Liver (tissue), 9 donors: Measurements from ENCODE around the gene C3. TPM values are rescaled to one million over a fixed set of nuclear protein-coding genes. Genes with fewer than 3 reads are reported as not detected.
A peak's percentile ranks its signal among the peaks of the same experiment; 100 is the strongest.

Experiments used
- DNase-seq: peaks from one replicate; pipeline ENCODE4 v3.0.0-alpha.2; 2017; ENCODE audit warnings: low spot score
- H3K27ac ChIP-seq, 2 donors: one replicate each; pipeline ENCODE4 v1.7.0; 2013; ENCODE audit warnings: inconsistent platforms in 2 of 2, low read length in 2 of 2, control low read depth in 1 of 2, low read depth in 1 of 2, mild to moderate bottlenecking in 1 of 2
- H3K27me3 ChIP-seq, 4 donors: one replicate each; pipeline versions ENCODE4 v1.6.1 to v1.7.0; 2013; ENCODE audit warnings: low read length in 3 of 4, inconsistent platforms in 1 of 4, mild to moderate bottlenecking in 1 of 4, moderate library complexity in 1 of 4; ENCODE audit not compliant: control insufficient read depth in 4 of 4, insufficient read depth in 4 of 4
- H3K36me3 ChIP-seq, 4 donors: one replicate each; pipeline versions ENCODE4 v1.6.1 to v1.7.0; 2013; ENCODE audit warnings: low read length in 3 of 4, mild to moderate bottlenecking in 3 of 4, low read depth in 1 of 4, moderate library complexity in 1 of 4; ENCODE audit not compliant: control insufficient read depth in 4 of 4, insufficient read depth in 3 of 4
- H3K4me1 ChIP-seq, 4 donors: one replicate each; pipeline versions ENCODE4 v1.6.1 to v1.7.0; 2013; ENCODE audit warnings: low read length in 3 of 4, mild to moderate bottlenecking in 3 of 4, moderate library complexity in 1 of 4; ENCODE audit not compliant: control insufficient read depth in 4 of 4, insufficient read depth in 4 of 4
- H3K4me3 ChIP-seq, 3 donors: one replicate each; pipeline versions ENCODE4 v1.6.1 to v1.7.0; 2013; ENCODE audit warnings: low read length in 3 of 3, control low read depth in 1 of 3, low read depth in 1 of 3, mild to moderate bottlenecking in 1 of 3
- H3K9ac ChIP-seq, 2 donors: one replicate each; pipeline ENCODE4 v1.7.0; 2013; ENCODE audit warnings: low read length in 2 of 2, mild to moderate bottlenecking in 2 of 2, moderate library complexity in 2 of 2, control low read depth in 1 of 2, low read depth in 1 of 2
- H3K9me3 ChIP-seq, 4 donors: one replicate each; pipeline versions ENCODE4 v1.6.1 to v1.7.0; 2013; ENCODE audit warnings: low read length in 3 of 4; ENCODE audit not compliant: control insufficient read depth in 4 of 4
- CTCF ChIP-seq: fragments of 150-350 bp; IDR thresholded peaks from 2 replicates; pipeline ENCODE4 v1.5.1; 2017; ENCODE audit warnings: improper control_type of control experiment, low read depth, low read length; ENCODE audit not compliant: missing input control
- FOXA1 ChIP-seq: IDR thresholded peaks from 2 replicates; pipeline ENCODE4 v1.6.1; 2016; ENCODE audit warnings: antibody characterized with exemption
- FOXA2 ChIP-seq: IDR thresholded peaks from 2 replicates; pipeline ENCODE4 v1.6.1; 2016; ENCODE audit warnings: antibody characterized with exemption
- HNF4G ChIP-seq: IDR thresholded peaks from 2 replicates; pipeline ENCODE4 v1.6.1; 2016; ENCODE audit warnings: antibody characterized with exemption
- JUND ChIP-seq, 2 donors: IDR thresholded peaks; 2 replicates each; pipeline ENCODE4 v1.6.1; 2016; ENCODE audit warnings: antibody characterized with exemption in 2 of 2
- NR2F2 ChIP-seq: IDR thresholded peaks from 2 replicates; pipeline ENCODE4 v1.6.1; 2016; ENCODE audit warnings: antibody characterized with exemption
- REST ChIP-seq: IDR thresholded peaks from 2 replicates; pipeline ENCODE4 v1.6.1; 2016; ENCODE audit warnings: antibody characterized with exemption, mild to moderate bottlenecking
- RXRA ChIP-seq, 2 donors: IDR thresholded peaks; 2 replicates each; pipeline ENCODE4 v1.6.1; 2017 to 2018; ENCODE audit warnings: antibody characterized with exemption in 2 of 2, mild to moderate bottlenecking in 1 of 2
- SP1 ChIP-seq: IDR thresholded peaks from 2 replicates; pipeline ENCODE4 v1.6.1; 2018; ENCODE audit warnings: antibody characterized with exemption, mild to moderate bottlenecking
- TAF1 ChIP-seq: conservative IDR thresholded peaks from 2 replicates; pipeline ENCODE4 v1.6.1; 2016; ENCODE audit warnings: antibody characterized with exemption, mild to moderate bottlenecking
- WGBS: extraction: QIAGEN DNeasy Blood & Tissue Kit; methylation state at CpG from one replicate; pipeline ENCODE4 v1.1.7; 2013; 5-methylcytosine and 5-hydroxymethylcytosine counted together
- polyA plus RNA-seq, 2 donors: library from polyadenylated mRNA; stranded (reverse) in 1 of 2; unstranded in 1 of 2; fragments of 200-250 nt in 1 of 2; fragments of >200 nt in 1 of 2; fragmentation: Nextera tagmentation in 1 of 2; extraction: Ambion mirVana in 1 of 2; gene quantifications; one replicate each; pipeline versions ENCODE4 v1.2.1 to v1.2.3, GENCODE V29; 2013 to 2015
- total RNA-seq, 2 donors: library from RNA; depleted of rRNA; stranded (reverse); fragments of >200 nt; gene quantifications; one replicate each; pipeline ENCODE4 v1.2.3, GENCODE V29; 2014
- donor health status: healthy.
- donor health status: healthy.
- donor health status: healthy.
- donor health status: healthy.
- donor health status: healthy.

Gene C3
- total and polyA plus RNA-seq, 4 donors: 4,543 to 9,349 (median 8,015) TPM

- H3K27ac ChIP-seq: peak overlapping the region; percentile 30 to 37
Measured at GRCh38 chr19:6744381-6745301, 24.2 kb upstream of the C3 start.

GRCh38 chr19:6743714-6744380 is 23.4 kb upstream of the C3 start:
- Histone ChIP-seq H3K4me1 (peaks cover 8 to 21% (median 15%) of the 10 kb centered on the region in 4 donors), H3K27me3 (no peaks in the 10 kb centered on the region), H3K27ac (no peak overlapping the region), H3K36me3 (peaks cover 2 to 4% (median 2%) of the 10 kb centered on the region in 4 donors), H3K9me3 (no peaks in the 10 kb centered on the region), H3K9ac (no peak overlapping the region), H3K4me3 (no peak overlapping the region)
- WGBS: 93% methylated on average over 15 of the region's 15 CpGs
- DNase-seq: no peak
- TF ChIP-seq FOXA2 (no peak), SP1 (no peak), FOXA1 (no peak), TAF1 (no peak)

More at GRCh38 chr19:6744381-6745301, 24.2 kb upstream of the C3 start:
- TF ChIP-seq FOXA1: no peak
- TF ChIP-seq NR2F2: peak; percentile 29
- peak; percentile 22 for TF ChIP-seq SP1
- H3K4me3 ChIP-seq: no peak overlapping the region
- H3K36me3 ChIP-seq: peaks cover 2 to 4% (median 2%) of the 10 kb centered on the region in 4 donors
- DNase-seq: no peak
- WGBS: 60% methylated on average over 41 of the region's 41 CpGs
- H3K27me3 ChIP-seq: no peaks in the 10 kb centered on the region
- H3K4me1 ChIP-seq: peaks cover 6 to 17% (median 11%) of the 10 kb centered on the region in 4 donors
- no peaks in the 10 kb centered on the region for H3K9me3 ChIP-seq
- H3K9ac ChIP-seq: no peak overlapping the region

- H3K4me3 ChIP-seq: no peak overlapping the region
- H3K36me3 ChIP-seq: peaks cover 2 to 4% (median 2%) of the 10 kb centered on the region in 4 donors
- H3K9me3 ChIP-seq: no peaks in the 10 kb centered on the region
- TF ChIP-seq FOXA1 (no peak), FOXA2 (no peak), SP1 (no peak), RXRA (IDR thresholded peaks at IDR 0.05) (no peak), HNF4G (no peak), REST (no peak), CTCF (no peak), JUND (IDR thresholded peaks at IDR 0.05) (no peak)
- H3K27ac ChIP-seq: no peak overlapping the region
- no peak for DNase-seq
- H3K4me1 ChIP-seq: peaks cover 9 to 27% (median 23%) of the 10 kb centered on the region in 4 donors
- 89% methylated on average over 7 of the region's 7 CpGs for WGBS
- no peak overlapping the region for H3K9ac ChIP-seq
- no peaks in the 10 kb centered on the region for H3K27me3 ChIP-seq
Measured at GRCh38 chr19:6743066-6743465, 22.6 kb upstream of the C3 start.
